ENCODE data around the gene G6PC1. TPM values are rescaled to one million over a fixed set of nuclear protein-coding genes. Genes with fewer than 3 reads are reported as not detected.
A peak's percentile ranks its signal among the peaks of the same experiment; 100 is the strongest.
"Not testable (repeated sequence)": the region's sequence is repeated elsewhere in the genome, so short reads cannot be mapped to it uniquely, and the experiment has no call there.

Gene G6PC1
- polyA plus RNA-seq, 1 experiment: not detected

DNA sequence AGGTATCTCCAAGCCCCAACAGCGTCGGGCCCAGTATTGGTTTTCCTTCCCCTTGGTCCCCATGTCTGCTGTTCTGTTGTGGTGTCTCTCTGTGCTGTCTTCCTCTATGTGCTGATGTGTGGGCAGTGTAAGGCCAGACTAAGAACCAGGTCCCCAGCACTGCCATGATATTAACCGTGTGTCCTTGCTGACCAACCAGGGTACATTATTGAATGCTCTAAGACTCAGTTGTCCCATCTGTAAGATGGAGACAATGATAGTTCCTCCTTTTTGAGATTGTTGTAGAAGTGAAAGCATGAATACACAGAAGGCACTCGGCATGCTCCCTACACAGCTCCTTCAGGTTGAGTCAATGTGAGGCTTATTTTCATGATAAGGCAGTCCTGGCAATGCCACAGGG, 29.0 kb upstream of the G6PC1 start:
- peaks cover 17% of the 10 kb centered on the region for H3K27me3 ChIP-seq (ENCODE audit: control insufficient read depth, insufficient read depth, low read length)
- no peak overlapping the region for H3K27ac ChIP-seq (ENCODE audit: low read depth, low read length)
- DNase-seq (ENCODE audit: low read depth, low spot score): no peak
- peaks cover 9% of the 10 kb centered on the region for H3K9me3 ChIP-seq (ENCODE audit: control insufficient read depth, insufficient read depth, low read length)
- ChIA-PET POLR2A (no interaction called here), CTCF (no interaction called here)
- TF ChIP-seq, protein P1, sequence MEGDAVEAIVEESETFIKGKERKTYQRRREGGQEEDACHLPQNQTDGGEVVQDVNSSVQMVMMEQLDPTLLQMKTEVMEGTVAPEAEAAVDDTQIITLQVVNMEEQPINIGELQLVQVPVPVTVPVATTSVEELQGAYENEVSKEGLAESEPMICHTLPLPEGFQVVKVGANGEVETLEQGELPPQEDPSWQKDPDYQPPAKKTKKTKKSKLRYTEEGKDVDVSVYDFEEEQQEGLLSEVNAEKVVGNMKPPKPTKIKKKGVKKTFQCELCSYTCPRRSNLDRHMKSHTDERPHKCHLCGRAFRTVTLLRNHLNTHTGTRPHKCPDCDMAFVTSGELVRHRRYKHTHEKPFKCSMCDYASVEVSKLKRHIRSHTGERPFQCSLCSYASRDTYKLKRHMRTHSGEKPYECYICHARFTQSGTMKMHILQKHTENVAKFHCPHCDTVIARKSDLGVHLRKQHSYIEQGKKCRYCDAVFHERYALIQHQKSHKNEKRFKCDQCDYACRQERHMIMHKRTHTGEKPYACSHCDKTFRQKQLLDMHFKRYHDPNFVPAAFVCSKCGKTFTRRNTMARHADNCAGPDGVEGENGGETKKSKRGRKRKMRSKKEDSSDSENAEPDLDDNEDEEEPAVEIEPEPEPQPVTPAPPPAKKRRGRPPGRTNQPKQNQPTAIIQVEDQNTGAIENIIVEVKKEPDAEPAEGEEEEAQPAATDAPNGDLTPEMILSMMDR (IDR thresholded peaks at IDR 0.05; ENCODE audit: low read depth, low read length): no peak
- no peak overlapping the region for H3K4me3 ChIP-seq (ENCODE audit: low read depth, low read length)

DNA sequence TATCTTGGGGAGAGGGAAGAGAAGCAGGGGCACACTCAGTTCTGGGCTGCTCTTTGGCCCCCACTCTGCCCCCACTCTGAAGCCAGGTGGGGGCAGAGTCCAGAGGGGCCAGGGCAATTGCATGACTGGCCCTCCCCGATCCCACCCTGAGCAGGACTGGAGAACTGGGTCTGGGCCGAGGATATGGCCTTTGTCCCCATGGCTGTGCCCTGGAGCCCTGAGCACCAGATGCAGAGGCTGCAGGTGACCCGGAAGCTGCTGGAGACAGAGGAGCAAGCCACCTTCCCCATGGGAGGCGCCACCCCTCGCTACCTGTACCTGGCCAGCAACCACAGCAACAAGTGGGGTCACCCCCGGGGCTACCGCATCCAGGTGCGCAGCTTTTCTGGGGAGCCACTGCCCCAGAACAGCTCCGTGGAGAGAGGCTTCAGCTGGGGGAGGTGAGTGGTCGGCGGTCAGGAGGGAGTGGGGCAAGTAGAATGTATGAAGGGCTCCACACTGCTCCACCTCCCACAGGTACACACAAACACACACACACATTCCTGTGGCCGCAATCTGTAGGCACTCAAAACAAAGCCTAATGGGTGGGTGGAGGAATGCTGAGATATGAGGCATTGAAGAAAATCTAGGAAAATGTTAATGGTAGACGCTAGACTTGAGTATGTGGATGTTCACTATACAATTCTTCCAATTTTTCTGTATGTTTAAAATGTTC, 28.2 kb upstream of the G6PC1 start:
- POLR2A ChIA-PET: no interaction called here
- H3K27ac ChIP-seq (ENCODE audit: low read depth, low read length): no peak overlapping the region
- no peak for DNase-seq (ENCODE audit: low read depth, low spot score)
- peaks cover 18% of the 10 kb centered on the region for H3K27me3 ChIP-seq (ENCODE audit: control insufficient read depth, insufficient read depth, low read length)
- CTCF ChIA-PET: no interaction called here
- TF ChIP-seq, protein P1 (IDR thresholded peaks at IDR 0.05; ENCODE audit: low read depth, low read length): no peak
- peaks cover 9% of the 10 kb centered on the region for H3K9me3 ChIP-seq (ENCODE audit: control insufficient read depth, insufficient read depth, low read length)
- no peak overlapping the region for H3K4me3 ChIP-seq (ENCODE audit: low read depth, low read length)

DNA sequence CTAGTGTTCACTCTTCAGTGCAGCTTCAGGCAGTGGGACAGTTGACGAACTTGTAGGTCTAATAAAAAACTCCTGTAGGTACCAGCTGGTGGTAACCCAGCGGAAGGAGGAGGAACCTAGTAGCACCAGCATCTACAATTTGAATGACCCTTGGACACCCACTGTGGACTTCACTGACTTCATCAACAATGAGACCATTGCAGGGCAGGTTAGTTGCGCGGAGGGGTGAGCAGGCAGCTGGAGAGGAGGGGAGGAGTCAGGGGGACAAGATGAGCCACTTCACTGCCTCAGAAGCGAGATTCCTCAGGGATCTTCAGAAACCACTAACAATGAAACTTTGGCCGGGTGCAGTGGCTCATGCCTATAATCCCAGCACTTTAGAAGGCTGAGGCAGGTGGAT, 27.3 kb upstream of the G6PC1 start:
- POLR2A ChIA-PET: interaction anchor here (0.7 kb wide), 1 partner anchor 67 kb away, joined by 4 read pairs; no protein-coding TSS in a partner anchor
- Histone ChIP-seq H3K27me3 (ENCODE audit: control insufficient read depth, insufficient read depth, low read length) (peaks cover 24% of the 10 kb centered on the region), H3K4me3 (ENCODE audit: low read depth, low read length) (no peak overlapping the region), H3K9me3 (ENCODE audit: control insufficient read depth, insufficient read depth, low read length) (peaks cover 9% of the 10 kb centered on the region), H3K27ac (ENCODE audit: low read depth, low read length) (no peak overlapping the region)
- TF ChIP-seq, protein P1 (IDR thresholded peaks at IDR 0.05; ENCODE audit: low read depth, low read length): no peak
- no peak for DNase-seq (ENCODE audit: low read depth, low spot score)
- CTCF ChIA-PET: no interaction called here

DNA sequence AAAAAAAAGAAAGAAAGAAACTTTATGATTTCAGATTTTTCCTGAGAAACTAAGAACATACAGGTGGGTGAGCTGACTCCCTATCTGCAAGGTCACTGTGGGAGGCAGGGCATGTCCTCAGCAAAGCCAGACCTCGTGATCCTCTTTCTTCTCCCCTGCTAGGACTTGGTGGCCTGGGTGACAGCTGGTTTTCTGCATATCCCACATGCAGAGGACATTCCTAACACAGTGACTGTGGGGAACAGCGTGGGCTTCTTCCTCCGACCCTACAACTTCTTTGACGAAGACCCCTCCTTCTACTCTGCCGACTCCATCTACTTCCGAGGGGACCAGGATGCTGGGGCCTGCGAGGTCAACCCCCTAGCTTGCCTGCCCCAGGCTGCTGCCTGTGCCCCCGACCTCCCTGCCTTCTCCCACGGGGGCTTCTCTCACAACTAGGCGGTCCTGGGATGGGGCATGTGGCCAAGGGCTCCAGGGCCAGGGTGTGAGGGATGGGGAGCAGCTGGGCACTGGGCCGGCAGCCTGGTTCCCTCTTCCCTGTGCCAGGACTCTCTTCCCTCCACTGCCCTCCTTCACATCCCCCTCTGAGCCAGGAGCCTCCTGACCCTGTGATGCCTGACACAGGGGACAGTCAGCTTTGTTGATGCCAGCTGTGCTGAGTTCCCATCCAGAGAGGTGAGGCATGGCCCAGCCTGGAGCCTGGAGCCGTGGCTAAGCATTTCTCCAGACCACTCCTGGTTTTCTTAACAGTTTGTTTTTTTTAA, 26.5 kb upstream of the G6PC1 start:
- CTCF ChIA-PET; H3K27ac ChIP-seq (ENCODE audit: low read depth, low read length); H3K4me3 ChIP-seq (ENCODE audit: low read depth, low read length); H3K9me3 ChIP-seq (ENCODE audit: control insufficient read depth, insufficient read depth, low read length): not testable (repeated sequence)
- peak; percentile 2 for DNase-seq (ENCODE audit: low read depth, low spot score)
- POLR2A ChIA-PET: interaction anchor here (0.7 kb wide), 1 partner anchor 66 kb away, joined by 4 read pairs; no protein-coding TSS in a partner anchor
- H3K27me3 ChIP-seq (ENCODE audit: control insufficient read depth, insufficient read depth, low read length): peaks cover 30% of the 10 kb centered on the region

DNA sequence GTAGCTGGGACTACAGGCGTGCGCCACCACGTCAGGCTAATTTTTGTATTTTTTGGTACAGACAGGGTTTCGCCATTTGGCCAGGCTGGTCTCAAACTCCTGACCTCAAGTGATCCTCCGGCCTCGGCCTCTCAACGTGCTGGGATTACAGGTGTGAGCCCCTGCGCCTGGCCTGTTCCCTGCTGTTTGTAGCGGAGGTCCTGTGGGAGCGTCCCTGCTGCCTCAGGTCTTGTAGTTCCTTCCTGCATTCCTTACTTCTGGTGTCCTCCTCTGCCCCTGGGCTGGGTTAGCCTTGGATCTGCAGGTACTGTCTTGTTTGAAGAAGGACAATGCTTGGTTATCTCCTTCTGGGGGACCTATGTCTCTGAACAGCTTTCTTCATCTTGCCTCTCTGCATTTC, 23.6 kb upstream of the G6PC1 start:
- H3K9me3 ChIP-seq (ENCODE audit: control insufficient read depth, insufficient read depth, low read length): no peaks in the 10 kb centered on the region; the same call in 1 of the 2 replicates
- peaks cover 43% of the 10 kb centered on the region for H3K27me3 ChIP-seq (ENCODE audit: control insufficient read depth, insufficient read depth, low read length)
- POLR2A ChIA-PET: no interaction called here
- no peak overlapping the region for H3K4me3 ChIP-seq (ENCODE audit: low read depth, low read length)
- DNase-seq (ENCODE audit: low read depth, low spot score): no peak
- CTCF ChIA-PET: no interaction called here
- TF ChIP-seq, protein P1 (IDR thresholded peaks at IDR 0.05; ENCODE audit: low read depth, low read length): no peak
- H3K27ac ChIP-seq (ENCODE audit: low read depth, low read length): no peak overlapping the region
